Calu3 (cell line): Measurements from ENCODE around the gene ADIPOR2. TPM values are rescaled to one million over a fixed set of nuclear protein-coding genes. Genes with fewer than 3 reads are reported as not detected.

ENCODE experiments used
- BruUV-seq: library from RNA; stranded (reverse); fragments of 400-500 nt; replicated peaks from 2 replicates; lab custom pipeline; 2021; lab: Mats Ljungman, UMichigan
- CTCF ChIA-PET: fragments of 300-600 bp; sonication (Branson Sonifier 250); formaldehyde crosslinking; loops from one replicate; lab custom pipeline; 2022; ENCODE audit warnings: antibody characterized with exemption; lab: Charles Lee
- DNase-seq: peaks from one replicate; pipeline ENCODE4 v3.0.0; 2022
- H3K27ac Mint-ChIP-seq: one replicate; pipeline ENCODE4 v1.8.0; 2022; ENCODE audit warnings: mixed read lengths; ENCODE audit not compliant: unreplicated experiment
- H3K27me3 Mint-ChIP-seq: one replicate; pipeline ENCODE4 v1.8.0; 2022; ENCODE audit warnings: mixed read lengths; ENCODE audit not compliant: unreplicated experiment
- H3K36me3 Mint-ChIP-seq: one replicate; pipeline ENCODE4 v1.8.0; 2022; ENCODE audit warnings: mild to moderate bottlenecking, moderate library complexity, mixed read lengths; ENCODE audit not compliant: insufficient read depth, unreplicated experiment
- H3K4me1 Mint-ChIP-seq: one replicate; pipeline ENCODE4 v1.8.0; 2022; ENCODE audit warnings: mild to moderate bottlenecking, low read depth, mixed read lengths; ENCODE audit not compliant: unreplicated experiment
- H3K4me3 Mint-ChIP-seq: one replicate; pipeline ENCODE4 v1.8.0; 2022; ENCODE audit warnings: mild to moderate bottlenecking, low read depth, moderate library complexity, mixed read lengths; ENCODE audit not compliant: unreplicated experiment
- H3K9me3 Mint-ChIP-seq: one replicate; pipeline ENCODE4 v1.8.0; 2022; ENCODE audit warnings: low read depth, mixed read lengths; ENCODE audit not compliant: unreplicated experiment
- intact Hi-C: fragments of 100-400 bp; cut with micrococcal nuclease; formaldehyde crosslinking; loops from one replicate; pipeline ENCODE4 v1.10.0; 2022; ENCODE audit not compliant: unreplicated experiment
- total RNA-seq: library from RNA; stranded (reverse); gene quantifications from 2 replicates; pipeline ENCODE4 v1.2.3, GENCODE V29; 2022
- TF ChIP-seq, protein P1 (sequence below): fragments of 200-600 bp; IDR thresholded peaks from one replicate; pipeline ENCODE4 v1.8.0; 2022; ENCODE audit warnings: antibody characterized with exemption; ENCODE audit not compliant: unreplicated experiment

The ADIPOR2 gene
- total RNA-seq, 1 experiment from 2014 or later, result 90.3 TPM

- Mint-ChIP-seq H3K9me3 (no peaks in the 10 kb centered on the region), H3K27me3 (no peaks in the 10 kb centered on the region), H3K36me3 (peaks cover 10% of the 10 kb centered on the region), H3K4me3 (no peak overlapping the region), H3K4me1 (no peaks in the 10 kb centered on the region), H3K27ac (no peak overlapping the region)
- TF ChIP-seq, protein P1, sequence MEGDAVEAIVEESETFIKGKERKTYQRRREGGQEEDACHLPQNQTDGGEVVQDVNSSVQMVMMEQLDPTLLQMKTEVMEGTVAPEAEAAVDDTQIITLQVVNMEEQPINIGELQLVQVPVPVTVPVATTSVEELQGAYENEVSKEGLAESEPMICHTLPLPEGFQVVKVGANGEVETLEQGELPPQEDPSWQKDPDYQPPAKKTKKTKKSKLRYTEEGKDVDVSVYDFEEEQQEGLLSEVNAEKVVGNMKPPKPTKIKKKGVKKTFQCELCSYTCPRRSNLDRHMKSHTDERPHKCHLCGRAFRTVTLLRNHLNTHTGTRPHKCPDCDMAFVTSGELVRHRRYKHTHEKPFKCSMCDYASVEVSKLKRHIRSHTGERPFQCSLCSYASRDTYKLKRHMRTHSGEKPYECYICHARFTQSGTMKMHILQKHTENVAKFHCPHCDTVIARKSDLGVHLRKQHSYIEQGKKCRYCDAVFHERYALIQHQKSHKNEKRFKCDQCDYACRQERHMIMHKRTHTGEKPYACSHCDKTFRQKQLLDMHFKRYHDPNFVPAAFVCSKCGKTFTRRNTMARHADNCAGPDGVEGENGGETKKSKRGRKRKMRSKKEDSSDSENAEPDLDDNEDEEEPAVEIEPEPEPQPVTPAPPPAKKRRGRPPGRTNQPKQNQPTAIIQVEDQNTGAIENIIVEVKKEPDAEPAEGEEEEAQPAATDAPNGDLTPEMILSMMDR, result peak; percentile 56
- CTCF ChIA-PET, result interaction anchor here (0.7 to 2.8 kb wide), 10 partner anchors 100 to 161 kb away, joined by 3 to 62 read pairs (median 4); partner anchors contain the start of gene ADIPOR2
- intact Hi-C loops, result loop anchor here (1.0 kb wide), 2 partner anchors 139 to 157 kb away; no protein-coding TSS in a partner anchor
- DNase-seq, result peak; percentile 57
- no TSS peak for BruUV-seq
Measured at GRCh38 chr12:1791104-1791841, 100.4 kb downstream of the ADIPOR2 start.

GRCh38 chr12:1792406-1792805 is 101.5 kb downstream of the ADIPOR2 start:
- H3K4me3 Mint-ChIP-seq, result no peak overlapping the region
- no peak overlapping the region for H3K27ac Mint-ChIP-seq
- TF ChIP-seq, protein P1, result no peak
- H3K4me1 Mint-ChIP-seq, result no peaks in the 10 kb centered on the region
- no peaks in the 10 kb centered on the region for H3K9me3 Mint-ChIP-seq
- no peaks in the 10 kb centered on the region for H3K27me3 Mint-ChIP-seq
- BruUV-seq, result no TSS peak
- intact Hi-C loops, result no loop called here
- no peak for DNase-seq
- CTCF ChIA-PET, result interaction anchor here (1.2 to 2.8 kb wide), 2 partner anchors 139 to 148 kb away, joined by 3 to 62 read pairs; no protein-coding TSS in a partner anchor
- peaks cover 20% of the 10 kb centered on the region for H3K36me3 Mint-ChIP-seq

DNA sequence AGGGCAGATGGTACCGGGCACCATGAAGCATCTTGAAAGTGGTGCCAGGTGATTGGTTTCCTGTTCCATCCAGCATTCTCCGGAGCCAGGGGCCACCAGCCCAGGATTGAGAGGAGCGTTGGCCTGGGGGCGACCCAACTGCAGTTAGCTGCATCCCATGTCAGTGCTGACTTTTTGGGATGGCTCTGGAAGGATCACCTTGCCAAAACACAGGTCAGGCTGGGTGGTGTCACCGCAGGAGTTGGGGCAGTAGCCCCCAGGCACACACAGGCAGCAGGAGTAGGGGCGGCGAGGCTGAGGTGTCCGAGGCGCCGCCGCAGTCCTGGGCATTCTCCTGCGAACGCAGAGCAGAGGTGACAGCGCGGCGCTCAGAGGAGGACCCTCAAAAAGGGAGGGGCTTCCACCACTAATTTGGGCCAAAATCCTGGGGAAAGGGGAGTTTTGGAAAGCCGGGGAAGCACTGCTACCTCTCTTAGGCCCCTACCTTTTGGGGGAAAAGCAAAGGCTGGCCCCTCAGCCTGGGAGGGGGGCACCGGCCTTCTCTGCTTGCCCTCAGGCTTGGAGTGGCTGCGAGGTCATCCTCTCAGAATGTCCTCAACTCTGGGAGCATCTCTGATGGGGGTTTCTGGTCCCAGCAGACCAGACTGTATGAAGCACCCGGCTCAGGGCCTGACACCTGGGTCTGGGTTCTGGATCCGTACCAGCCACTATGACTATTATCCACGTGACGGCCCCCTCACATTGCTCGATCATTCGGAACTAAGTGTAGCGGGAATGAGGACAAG is 102.7 kb downstream of the ADIPOR2 start:
- CTCF ChIA-PET, result interaction anchor here (1.2 kb wide), 1 partner anchor 146 kb away, joined by 3 read pairs; no protein-coding TSS in a partner anchor
- Mint-ChIP-seq H3K36me3 (peaks cover 21% of the 10 kb centered on the region), H3K9me3 (no peaks in the 10 kb centered on the region), H3K4me3 (no peak overlapping the region), H3K27me3 (peaks cover 6% of the 10 kb centered on the region), H3K4me1 (no peaks in the 10 kb centered on the region), H3K27ac (no peak overlapping the region)
- TF ChIP-seq, protein P1, result no peak
- no peak for DNase-seq
- no TSS peak for BruUV-seq
- intact Hi-C loops, result no loop called here

- Mint-ChIP-seq H3K4me3 (no peak overlapping the region), H3K27ac (no peak overlapping the region), H3K27me3 (peaks cover 15% of the 10 kb centered on the region), H3K9me3 (no peaks in the 10 kb centered on the region), H3K4me1 (no peaks in the 10 kb centered on the region), H3K36me3 (peaks cover 21% of the 10 kb centered on the region)
- CTCF ChIA-PET, result interaction anchor here (3.1 kb wide), 1 partner anchor 145 kb away, joined by 23 read pairs; no protein-coding TSS in a partner anchor
- BruUV-seq, result no TSS peak
- intact Hi-C loops, result loop anchor here (5.0 kb wide), 1 partner anchor 788 kb away; no protein-coding TSS in a partner anchor
- DNase-seq, result no peak
- TF ChIP-seq, protein P1, result no peak
Measured at GRCh38 chr12:1794440-1795090, 103.7 kb downstream of the ADIPOR2 start.
